Measurements from ENCODE around the gene DISP2.

Gene DISP2

GRCh38 chr15:40355976-40356585 is 1.9 kb upstream of the DISP2 start:
- Histone ChIP-seq H3K4me3 (ENCODE audit: insufficient read depth, low read length, poor library complexity, severe bottlenecking) (no peak overlapping the region), H3F3A (ENCODE audit: insufficient read depth) (no peaks in the 10 kb centered on the region), H2AFZ (ENCODE audit: low read depth, low read length, severe bottlenecking) (no peak overlapping the region), H3K9me2 (replicated peaks; ENCODE audit: insufficient read depth, low read length) (no peaks in the 10 kb centered on the region), H3K27me3 (ENCODE audit: low read length) (no peaks in the 10 kb centered on the region), H3K36me3 (ENCODE audit: low read length) (no peaks in the 10 kb centered on the region), H3K9me3 (ENCODE audit: insufficient read depth, low read length) (no peaks in the 10 kb centered on the region), H3K9ac (ENCODE audit: low read length) (no peak overlapping the region), H4K20me1 (ENCODE audit: low read depth, low read length) (no peaks in the 10 kb centered on the region), H3K79me2 (ENCODE audit: insufficient read depth, low read length) (no peaks in the 10 kb centered on the region), H3K27ac (ENCODE audit: low read depth, low read length) (no peak overlapping the region), H3K4me2 (ENCODE audit: low read depth, low read length, poor library complexity, severe bottlenecking) (no peak overlapping the region)
- no peak for TF ChIP-seq EZH2phosphoT487 (conservative IDR thresholded peaks at IDR 0.05; ENCODE audit: low read length)
- no peak for TF ChIP-seq CTCF (IDR thresholded peaks at IDR 0.05; ENCODE audit: insufficient read depth, low read length, poor library complexity, severe bottlenecking)

GRCh38 chr15:40357246-40357645 is 773 bp upstream of the DISP2 start:
- H3K36me3 ChIP-seq (ENCODE audit: low read length) = no peaks in the 10 kb centered on the region
- no peak overlapping the region for H2AFZ ChIP-seq (ENCODE audit: low read depth, low read length, severe bottlenecking)
- H3F3A ChIP-seq (ENCODE audit: insufficient read depth) = no peaks in the 10 kb centered on the region
- H3K9ac ChIP-seq (ENCODE audit: low read length) = peak overlapping the region; percentile 49
- no peaks in the 10 kb centered on the region for H3K27me3 ChIP-seq (ENCODE audit: low read length)
- H3K9me3 ChIP-seq (ENCODE audit: insufficient read depth, low read length) = no peaks in the 10 kb centered on the region
- H3K79me2 ChIP-seq (ENCODE audit: insufficient read depth, low read length) = no peaks in the 10 kb centered on the region
- no peaks in the 10 kb centered on the region for H3K9me2 ChIP-seq (replicated peaks; ENCODE audit: insufficient read depth, low read length)
- no peak overlapping the region for H3K27ac ChIP-seq (ENCODE audit: low read depth, low read length)
- no peaks in the 10 kb centered on the region for H4K20me1 ChIP-seq (ENCODE audit: low read depth, low read length)
- TF ChIP-seq EZH2phosphoT487 (conservative IDR thresholded peaks at IDR 0.05; ENCODE audit: low read length) = no peak
- no peak for TF ChIP-seq CTCF (IDR thresholded peaks at IDR 0.05; ENCODE audit: insufficient read depth, low read length, poor library complexity, severe bottlenecking)
- peak overlapping the region; percentile 78 for H3K4me3 ChIP-seq (ENCODE audit: insufficient read depth, low read length, poor library complexity, severe bottlenecking)
- H3K4me2 ChIP-seq (ENCODE audit: low read depth, low read length, poor library complexity, severe bottlenecking) = peak overlapping the region; percentile 58

GRCh38 chr15:40358471-40359353 is 693 bp downstream of the DISP2 start:
- no peaks in the 10 kb centered on the region for H4K20me1 ChIP-seq (ENCODE audit: low read depth, low read length)
- peak overlapping the region; percentile 72 for H2AFZ ChIP-seq (ENCODE audit: low read depth, low read length, severe bottlenecking)
- no peaks in the 10 kb centered on the region for H3K27me3 ChIP-seq (ENCODE audit: low read length)

More at GRCh38 chr15:40358471-40359353, 693 bp downstream of the DISP2 start:
- no peaks in the 10 kb centered on the region for H3F3A ChIP-seq (ENCODE audit: insufficient read depth)
- no peaks in the 10 kb centered on the region for H3K79me2 ChIP-seq (ENCODE audit: insufficient read depth, low read length)
- TF ChIP-seq EZH2phosphoT487 (conservative IDR thresholded peaks at IDR 0.05; ENCODE audit: low read length) = no peak
- TF ChIP-seq CTCF (IDR thresholded peaks at IDR 0.05; ENCODE audit: insufficient read depth, low read length, poor library complexity, severe bottlenecking) = peak; percentile 29
- no peaks in the 10 kb centered on the region for H3K36me3 ChIP-seq (ENCODE audit: low read length)
- no peaks in the 10 kb centered on the region for H3K9me2 ChIP-seq (replicated peaks; ENCODE audit: insufficient read depth, low read length)
- H3K4me2 ChIP-seq (ENCODE audit: low read depth, low read length, poor library complexity, severe bottlenecking) = peak overlapping the region; percentile 58
- no peak overlapping the region for H3K27ac ChIP-seq (ENCODE audit: low read depth, low read length)
- peak overlapping the region; percentile 78 for H3K4me3 ChIP-seq (ENCODE audit: insufficient read depth, low read length, poor library complexity, severe bottlenecking)
- peak overlapping the region; percentile 49 for H3K9ac ChIP-seq (ENCODE audit: low read length)
- H3K9me3 ChIP-seq (ENCODE audit: insufficient read depth, low read length) = no peaks in the 10 kb centered on the region
